Measurements from ENCODE around the gene TBX18. TPM values are rescaled to one million over a fixed set of nuclear protein-coding genes. Genes with fewer than 3 reads are reported as not detected.

The TBX18 gene
- total RNA-seq, 1 experiment from 2014 or later: 14.4 TPM

GRCh38 chr6:84669945-84670344 is 94.5 kb downstream of the TBX18 start:
- ATAC-seq (no peak), DNase-seq (ENCODE audit: low read depth, low spot score) (no peak)
- H3K4me2 ChIP-seq (ENCODE audit: low read length): no peak overlapping the region
- CTCF ChIA-PET: no interaction called here
- no peaks in the 10 kb centered on the region for H4K20me1 ChIP-seq (ENCODE audit: insufficient read depth)
- no peak overlapping the region for H3K27ac ChIP-seq (ENCODE audit: low read depth, low read length)
- POLR2A ChIA-PET: no interaction called here
- H3K9me3 ChIP-seq (ENCODE audit: control insufficient read depth in 1 of 2, insufficient read depth in 1 of 2, low read depth in 1 of 2, low read length in 2 of 2): no peaks in the 10 kb centered on the region
- 0 out of 2 replicates have a peak, but pooled peaks cover 3% of the 10 kb centered on the region for H3K27me3 ChIP-seq (ENCODE audit: insufficient read depth, low read length)
- no peaks in the 10 kb centered on the region for H3K9me2 ChIP-seq (ENCODE audit: insufficient read depth)
- H3K36me3 ChIP-seq (ENCODE audit: control insufficient read depth in 1 of 2, insufficient read depth in 2 of 2, low read length in 2 of 2): no peaks in the 10 kb centered on the region
- intact Hi-C loops (cut with micrococcal nuclease): no loop called here
- no peaks in the 10 kb centered on the region for H3K4me1 ChIP-seq (ENCODE audit: control insufficient read depth in 1 of 2, insufficient read depth in 2 of 2, low read length in 2 of 2)
- H2AFZ ChIP-seq (ENCODE audit: low read depth, low read length, poor library complexity, severe bottlenecking): no peak overlapping the region
- no peak overlapping the region for H3K9ac ChIP-seq (ENCODE audit: low read length)
- RAD21 ChIA-PET (ENCODE audit: low non-redundant PET in 1 of 2, low total read pairs in 2 of 2, uncharacterized antibody in 2 of 2, unreplicated experiment in 2 of 2): no interaction called here
- TF ChIP-seq EGR1 (IDR thresholded peaks at IDR 0.05; ENCODE audit: low read depth) (no peak), CTCF (IDR thresholded peaks at IDR 0.05 in 2 of 3, conservative IDR thresholded peaks at IDR 0.05 in 1 of 3; ENCODE audit: borderline replicate concordance in 1 of 3, insufficient read depth in 1 of 3, low read depth in 2 of 3, low read length in 2 of 3) (no peak), MAX (IDR thresholded peaks at IDR 0.05) (no peak), ZFX (IDR thresholded peaks at IDR 0.05) (no peak), EZH2 (IDR thresholded peaks at IDR 0.05) (no peak), CBX3 (IDR thresholded peaks at IDR 0.05; ENCODE audit: low read depth) (no peak), EZH2phosphoT487 (IDR thresholded peaks at IDR 0.05; ENCODE audit: borderline replicate concordance) (no peak), FOSL1 (IDR thresholded peaks at IDR 0.05; ENCODE audit: low read depth) (no peak)
- BruUV-seq (replicated peaks): no TSS peak
- no peaks in the 10 kb centered on the region for H3K79me2 ChIP-seq (ENCODE audit: insufficient read depth, low read length)
- H3K4me3 ChIP-seq (replicated peaks in 1 of 2; ENCODE audit: low read depth in 1 of 2, low read length in 2 of 2): no peak overlapping the region

All from HCT116 (cell line).